Effector memory CD8-positive, alpha-beta T cell (primary cell): Measurements from ENCODE around the gene ACTR1B.
"Not testable (repeated sequence)": the region's sequence is repeated elsewhere in the genome, so short reads cannot be mapped to it uniquely, and the experiment has no call there.

Experiments used
- ATAC-seq: fragments of 150-1000 bp; cut with Tn5 transposase; replicated peaks from 2 replicates; pipeline ENCODE4 v1.10.0; 2021; ENCODE audit warnings: mild to moderate bottlenecking, moderate library complexity
- DNase-seq, 3 experiments: peaks; one replicate each; pipeline ENCODE4 v3.0.0; 2021
- H3K27ac Mint-ChIP-seq, 2 donors: one replicate each; pipeline ENCODE4 v1.8.0; 2022; ENCODE audit warnings: mild to moderate bottlenecking in 2 of 2, mixed read lengths in 2 of 2, moderate library complexity in 2 of 2
- H3K27me3 Mint-ChIP-seq, 2 donors: one replicate each; pipeline ENCODE4 v1.8.0; 2022; ENCODE audit warnings: mixed read lengths in 2 of 2
- H3K36me3 Mint-ChIP-seq: one replicate; pipeline ENCODE4 v1.8.0; 2022; ENCODE audit warnings: mild to moderate bottlenecking, moderate library complexity, mixed read lengths; ENCODE audit not compliant: insufficient read depth
- H3K4me1 Mint-ChIP-seq, 2 donors: one replicate each; pipeline ENCODE4 v1.8.0; 2022; ENCODE audit warnings: low read depth in 2 of 2, mixed read lengths in 2 of 2
- H3K4me3 Mint-ChIP-seq, 2 donors: one replicate each; pipeline ENCODE4 v1.8.0; 2022; ENCODE audit warnings: mild to moderate bottlenecking in 2 of 2, mixed read lengths in 2 of 2, moderate library complexity in 2 of 2
- H3K9me3 Mint-ChIP-seq, 2 donors: one replicate each; pipeline ENCODE4 v1.8.0; 2022; ENCODE audit warnings: mixed read lengths in 2 of 2
- total RNA-seq, 9 experiments: gene quantifications; one replicate each; lab custom pipeline; 2026; lab: John Stamatoyannopoulos, UW

ACTR1B gene
- 81.1 to 139 (median 118) reads per million in 9 experiments for total RNA-seq

- peaks cover 32% of the 10 kb centered on the region for H3K36me3 Mint-ChIP-seq
- peak within 1 kb of the TSS; percentile 93 to 94 for H3K4me3 Mint-ChIP-seq
- DNase-seq (peak; percentile 94 to 97 (median 96)), ATAC-seq (peak; percentile 82)
- no peaks in the 10 kb centered on the region for H3K9me3 Mint-ChIP-seq
- H3K27me3 Mint-ChIP-seq: no peaks in the 10 kb centered on the region
- H3K4me1 Mint-ChIP-seq: peaks cover 29% of the 10 kb centered on the region in 2 donors
- H3K27ac Mint-ChIP-seq: peak within 1 kb of the TSS; percentile 97 to 99
Observed at GRCh38 chr2:97663962-97664635, at the start of gene ACTR1B. ACTR1B (minus strand) TSS chr2:97664044; CDS start chr2:97663890, 154 bp downstream.

- H3K9me3 Mint-ChIP-seq: no peaks in the 10 kb centered on the region
- H3K4me3 Mint-ChIP-seq: peak overlapping the region; percentile 95 to 96
- peaks cover 64 to 68% of the 10 kb centered on the region in 2 donors for H3K4me1 Mint-ChIP-seq
- no peaks in the 10 kb centered on the region for H3K27me3 Mint-ChIP-seq
- DNase-seq (no peak), ATAC-seq (peak; percentile 23)
- H3K36me3 Mint-ChIP-seq: peaks cover 41% of the 10 kb centered on the region
- H3K27ac Mint-ChIP-seq: peak overlapping the region; percentile 97 to 99
Observed at GRCh38 chr2:97712693-97713295, 49.0 kb upstream of the ACTR1B start.

- peak overlapping the region; percentile 95 to 96 for H3K4me3 Mint-ChIP-seq
- peaks cover 59 to 63% of the 10 kb centered on the region in 2 donors for H3K4me1 Mint-ChIP-seq
- DNase-seq, H3K27me3 Mint-ChIP-seq, H3K9me3 Mint-ChIP-seq, ATAC-seq: not testable (repeated sequence)
- peak overlapping the region; percentile 97 to 99 for H3K27ac Mint-ChIP-seq
- peaks cover 37% of the 10 kb centered on the region for H3K36me3 Mint-ChIP-seq
Observed at GRCh38 chr2:97712175-97712574, 48.3 kb upstream of the ACTR1B start.

- Mint-ChIP-seq H3K4me1 (peaks cover 51 to 56% of the 10 kb centered on the region in 2 donors), H3K36me3 (peaks cover 32% of the 10 kb centered on the region), H3K4me3 (peak overlapping the region; percentile 95 to 96), H3K27me3 (no peaks in the 10 kb centered on the region), H3K27ac (peak overlapping the region; percentile 97 to 99), H3K9me3 (no peaks in the 10 kb centered on the region)
- no peak for DNase-seq
- ATAC-seq: no peak
Observed at GRCh38 chr2:97711394-97711711, 47.5 kb upstream of the ACTR1B start.

- ATAC-seq: no peak
- H3K27me3 Mint-ChIP-seq: no peaks in the 10 kb centered on the region
- H3K4me1 Mint-ChIP-seq: peaks cover 30 to 32% of the 10 kb centered on the region in 2 donors
- H3K4me3 Mint-ChIP-seq: no peak overlapping the region
- no peak for DNase-seq
- no peaks in the 10 kb centered on the region for H3K9me3 Mint-ChIP-seq
- peaks cover 10% of the 10 kb centered on the region for H3K36me3 Mint-ChIP-seq
- H3K27ac Mint-ChIP-seq: no peak overlapping the region
Observed at GRCh38 chr2:97708608-97709007, 44.8 kb upstream of the ACTR1B start.

- no peak for ATAC-seq
- no peaks in the 10 kb centered on the region for H3K9me3 Mint-ChIP-seq
- no peak overlapping the region for H3K27ac Mint-ChIP-seq
- no peaks in the 10 kb centered on the region for H3K27me3 Mint-ChIP-seq
- H3K4me3 Mint-ChIP-seq: no peak overlapping the region
- H3K36me3 Mint-ChIP-seq: peaks cover 8% of the 10 kb centered on the region
- H3K4me1 Mint-ChIP-seq: peaks cover 24 to 27% of the 10 kb centered on the region in 2 donors
- no peak for DNase-seq
Observed at GRCh38 chr2:97708048-97708380, 44.2 kb upstream of the ACTR1B start.

- Mint-ChIP-seq H3K4me3 (no peak overlapping the region), H3K36me3 (peaks cover 7% of the 10 kb centered on the region), H3K9me3 (no peaks in the 10 kb centered on the region), H3K27ac (no peak overlapping the region), H3K4me1 (peaks cover 21 to 25% of the 10 kb centered on the region in 2 donors), H3K27me3 (no peaks in the 10 kb centered on the region)
- DNase-seq (no peak), ATAC-seq (no peak)
Observed at GRCh38 chr2:97707362-97708047, 43.7 kb upstream of the ACTR1B start.

GRCh38 chr2:97706708-97707345 is 43.0 kb upstream of the ACTR1B start:
- H3K9me3 Mint-ChIP-seq: no peaks in the 10 kb centered on the region
- H3K36me3 Mint-ChIP-seq: peaks cover 4% of the 10 kb centered on the region
- ATAC-seq (no peak), DNase-seq (no peak)
- H3K27me3 Mint-ChIP-seq: no peaks in the 10 kb centered on the region
- H3K27ac Mint-ChIP-seq: no peak overlapping the region
- H3K4me3 Mint-ChIP-seq: no peak overlapping the region
- H3K4me1 Mint-ChIP-seq: peaks cover 14 to 19% of the 10 kb centered on the region in 2 donors

- Mint-ChIP-seq H3K9me3 (no peaks in the 10 kb centered on the region), H3K36me3 (peaks cover 4% of the 10 kb centered on the region), H3K27ac (no peak overlapping the region)
Observed at GRCh38 chr2:97706112-97706511, 42.3 kb upstream of the ACTR1B start.

GRCh38 chr2:97704989-97705388 is 41.1 kb upstream of the ACTR1B start:
- peaks cover 7 to 10% of the 10 kb centered on the region in 2 donors for H3K4me1 Mint-ChIP-seq
- no peak overlapping the region for H3K27ac Mint-ChIP-seq
- ATAC-seq: no peak
- no peak for DNase-seq
- H3K9me3 Mint-ChIP-seq: no peaks in the 10 kb centered on the region
- H3K36me3 Mint-ChIP-seq: peaks cover 5% of the 10 kb centered on the region
- H3K27me3 Mint-ChIP-seq: no peaks in the 10 kb centered on the region
- no peak overlapping the region for H3K4me3 Mint-ChIP-seq

More at GRCh38 chr2:97706112-97706511, 42.3 kb upstream of the ACTR1B start:
- ATAC-seq: no peak
- H3K4me1 Mint-ChIP-seq: peaks cover 9 to 11% of the 10 kb centered on the region in 2 donors
- DNase-seq: no peak
- H3K27me3 Mint-ChIP-seq: no peaks in the 10 kb centered on the region
- H3K4me3 Mint-ChIP-seq: no peak overlapping the region

GRCh38 chr2:97703741-97704140 is 39.9 kb upstream of the ACTR1B start:
- peaks cover 2% of the 10 kb centered on the region for H3K36me3 Mint-ChIP-seq
- DNase-seq: no peak
- no peaks in the 10 kb centered on the region for H3K9me3 Mint-ChIP-seq

GRCh38 chr2:97702731-97703470 is 39.1 kb upstream of the ACTR1B start:
- H3K4me3 Mint-ChIP-seq: no peak overlapping the region
- H3K9me3 Mint-ChIP-seq: no peaks in the 10 kb centered on the region
- H3K36me3 Mint-ChIP-seq: peaks cover 2% of the 10 kb centered on the region
- no peaks in the 10 kb centered on the region for H3K27me3 Mint-ChIP-seq
- DNase-seq (no peak), ATAC-seq (no peak)
- peaks cover 6 to 7% of the 10 kb centered on the region in 2 donors for H3K4me1 Mint-ChIP-seq
- H3K27ac Mint-ChIP-seq: no peak overlapping the region

More at GRCh38 chr2:97703741-97704140, 39.9 kb upstream of the ACTR1B start:
- no peak overlapping the region for H3K4me3 Mint-ChIP-seq
- no peaks in the 10 kb centered on the region for H3K27me3 Mint-ChIP-seq
- ATAC-seq: no peak
- no peak overlapping the region for H3K27ac Mint-ChIP-seq
- H3K4me1 Mint-ChIP-seq: peaks cover 6 to 8% of the 10 kb centered on the region in 2 donors
